K562 (cell line): ENCODE measurements around the gene JPT1. TPM values are rescaled to one million over a fixed set of nuclear protein-coding genes. Genes with fewer than 3 reads are reported as not detected.

Experiments
- ATAC-seq: fragments of 200-7000 bp; cut with Tn5 transposase; 3 replicates; pipeline ENCODE4 v1.9.1; 2020; ENCODE audit warnings: moderate library complexity
- BruUV-seq: library from RNA; stranded (reverse); fragments of 400-500 nt; replicated peaks from 2 replicates; lab custom pipeline; 2021; lab: Mats Ljungman, UMichigan
- CTCF ChIA-PET: fragments of 300-600 bp; formaldehyde crosslinking; extraction: SDS; loops from one replicate; lab custom pipeline; 2021; ENCODE audit warnings: low intra/inter-chr PET ratio; lab: Yijun Ruan, JAX
- POLR2A ChIA-PET: fragments of 300-600, 350-650 bp; sonication (Branson Sonifier 250); formaldehyde crosslinking; extraction: SDS; loops from one replicate; lab custom pipeline; 2021; ENCODE audit warnings: antibody characterized with exemption, inconsistent platforms; lab: Yijun Ruan, JAX
- DNase-seq, 4 experiments: peaks; one replicate each; pipeline versions ENCODE4 v3.0.0 to v3.0.0-alpha.2; 2011 to 2018; ENCODE audit warnings: low spot score in 3 of 4, mixed read lengths in 3 of 4; ENCODE audit errors: extremely low read depth in 1 of 4
- FAIRE-seq: peaks from 2 replicates; lab custom pipeline; 2011; peaks lifted over from hg19 to GRCh38; lab: Jason Lieb, UNC
- H2AFZ ChIP-seq: 2 replicates; pipeline ENCODE4 v1.6.0; 2011; ENCODE audit warnings: low read depth, low read length, control low read depth, inconsistent platforms
- H3K27ac ChIP-seq: fragments of 200-600 bp; 3 replicates; pipeline ENCODE4 v1.8.0; 2011; ENCODE audit warnings: low read depth, mild to moderate bottlenecking, control low read depth, inconsistent platforms, low read length, moderate library complexity, mixed read lengths; ENCODE audit errors: extremely low read depth
- H3K27me3 ChIP-seq, 2 experiments: fragments of 300-600 bp in 1 of 2; 2 replicates in 1 of 2; 3 replicates in 1 of 2; pipeline versions ENCODE4 v1.6.0 to v1.8.0; 2011; ENCODE audit warnings: inconsistent platforms in 2 of 2, low read length in 2 of 2, mild to moderate bottlenecking in 1 of 2, mixed read lengths in 1 of 2, moderate library complexity in 1 of 2; ENCODE audit not compliant: control insufficient read depth in 2 of 2, insufficient read depth in 2 of 2
- H3K36me3 ChIP-seq: fragments of 300-600 bp; 3 replicates; pipeline ENCODE4 v1.8.0; 2011; ENCODE audit warnings: mild to moderate bottlenecking, low read length, inconsistent platforms; ENCODE audit not compliant: control insufficient read depth, insufficient read depth
- H3K4me1 ChIP-seq, 2 experiments: fragments of 200-600 bp in 1 of 2; replicated peaks in 1 of 2; 2 replicates in 1 of 2; 3 replicates in 1 of 2; pipeline versions ENCODE4 v1.5.1 to v1.8.0; 2011; ENCODE audit warnings: inconsistent platforms in 2 of 2, low read length in 2 of 2, mild to moderate bottlenecking in 1 of 2, mixed read lengths in 1 of 2, moderate library complexity in 1 of 2; ENCODE audit not compliant: control insufficient read depth in 2 of 2, insufficient read depth in 2 of 2
- H3K4me2 ChIP-seq: 2 replicates; pipeline ENCODE4 v1.6.1; 2011; ENCODE audit warnings: low read length, control low read depth, inconsistent platforms, mixed read lengths; ENCODE audit not compliant: insufficient read depth
- H3K4me3 ChIP-seq: fragments of 200-600 bp; sonication (generic), shearing (Covaris generic); 2 replicates; pipeline ENCODE4 v1.5.1; 2016; ENCODE audit warnings: control low read depth, inconsistent platforms
- H3K79me2 ChIP-seq: fragments of 200-600 bp; 3 replicates; pipeline ENCODE4 v1.8.0; 2011; ENCODE audit warnings: low read length, inconsistent platforms; ENCODE audit not compliant: control insufficient read depth, insufficient read depth
- H3K9ac ChIP-seq, 2 experiments: 2 replicates each; pipeline versions ENCODE4 v1.6.0 to v1.6.1; 2011; ENCODE audit warnings: low read depth in 2 of 2, low read length in 2 of 2, control low read depth in 1 of 2, inconsistent platforms in 1 of 2, mild to moderate bottlenecking in 1 of 2, mixed read lengths in 1 of 2; ENCODE audit not compliant: insufficient read depth in 1 of 2
- H3K9me1 ChIP-seq: one replicate; pipeline ENCODE4 v1.6.0; 2011; ENCODE audit warnings: inconsistent platforms, mild to moderate bottlenecking, low read length, moderate library complexity; ENCODE audit not compliant: control insufficient read depth, insufficient read depth
- H3K9me3 ChIP-seq: replicated peaks from 2 replicates; pipeline ENCODE4 v1.5.1; 2011; ENCODE audit warnings: low read depth, low read length, inconsistent platforms; ENCODE audit not compliant: control insufficient read depth, insufficient read depth
- H4K20me1 ChIP-seq: replicated peaks from 2 replicates; pipeline ENCODE4 v1.6.1; 2011; ENCODE audit warnings: low read length, inconsistent platforms, mixed read lengths; ENCODE audit not compliant: control insufficient read depth, insufficient read depth
- CBX5 ChIP-seq: IDR thresholded peaks from 2 replicates; pipeline ENCODE4 v1.6.1; 2014; ENCODE audit warnings: low read depth, borderline replicate concordance
- CEBPG ChIP-seq, 3 experiments: fragments of 200-800 bp in 1 of 3; sonication (Bioruptor generic) in 1 of 3; sonication (generic) in 1 of 3; formaldehyde crosslinking in 1 of 3; IDR thresholded peaks in 2 of 3; conservative IDR thresholded peaks in 1 of 3; 2 replicates each; pipeline versions ENCODE4 v1.6.1 to v1.8.0; 2016 to 2022; ENCODE audit warnings: missing compliant biosample characterization in 2 of 3, missing genetic modification characterization in 2 of 3, mild to moderate bottlenecking in 1 of 3, missing genetic modification reagents in 1 of 3
- EWSR1 ChIP-seq: fragments of 450-650 bp; IDR thresholded peaks from 2 replicates; pipeline ENCODE4 v1.6.1; 2018; ENCODE audit warnings: borderline replicate concordance, mild to moderate bottlenecking, low read depth, moderate library complexity; ENCODE audit not compliant: partially characterized antibody
- KDM4B ChIP-seq, 2 experiments: fragments of 450-650 bp in 1 of 2; sonication (generic) in 1 of 2; IDR thresholded peaks; 2 replicates each; pipeline ENCODE4 v1.6.1; 2016 to 2017; ENCODE audit warnings: borderline replicate concordance in 2 of 2, antibody characterized with exemption in 1 of 2, low read depth in 1 of 2, mild to moderate bottlenecking in 1 of 2
- NKRF ChIP-seq: fragments of 450-650 bp; IDR thresholded peaks from 2 replicates; pipeline ENCODE4 v1.6.1; 2016; ENCODE audit warnings: borderline replicate concordance
- RUNX1 ChIP-seq: sonication (generic); IDR thresholded peaks from 2 replicates; pipeline ENCODE4 v1.6.1; 2016; ENCODE audit warnings: antibody characterized with exemption, low read depth
- SMARCA5 ChIP-seq: fragments of 450-650 bp; IDR thresholded peaks from 2 replicates; pipeline ENCODE4 v1.6.1; 2016
- XRCC3 ChIP-seq: fragments of 450-650 bp; IDR thresholded peaks from 2 replicates; pipeline ENCODE4 v1.6.1; 2017; ENCODE audit warnings: mild to moderate bottlenecking, moderate library complexity
- ZFP1 ChIP-seq: fragments of 450-650 bp; formaldehyde crosslinking; IDR thresholded peaks from 2 replicates; pipeline ENCODE4 v1.4.0; 2020; ENCODE audit warnings: mild to moderate bottlenecking, mixed read lengths
- ZNF512 ChIP-seq: IDR thresholded peaks from 2 replicates; pipeline ENCODE4 v1.6.1; 2016; ENCODE audit warnings: missing genetic modification characterization, missing compliant biosample characterization
- ZNF586 ChIP-seq: fragments of 450-650 bp; formaldehyde crosslinking; conservative IDR thresholded peaks from 2 replicates; pipeline ENCODE4 v1.4.0; 2020; ENCODE audit warnings: mild to moderate bottlenecking, moderate library complexity
- WGBS: fragments of 100-300 bp; shearing (Covaris generic); methylation state at CpG from one replicate; pipeline ENCODE4 v1.1.6; 2016; ENCODE audit warnings: low coverage, mixed read lengths; ENCODE audit not compliant: insufficient coverage; ENCODE audit errors: missing lambda C conversion rate; 5-methylcytosine and 5-hydroxymethylcytosine counted together
- in situ Hi-C: fragments of 300-500 bp; cut with MboI; formaldehyde crosslinking; loops from 4 replicates; pipeline ENCODE4 v1.15.0; 2018; ENCODE audit warnings: inconsistent platforms, mixed read lengths
- intact Hi-C: fragments of 100-400 bp; cut with micrococcal nuclease; formaldehyde crosslinking; loops from 2 replicates; pipeline ENCODE4 v1.14.2; 2022
- polyA plus RNA-seq, 8 experiments: library from polyadenylated mRNA; depleted of rRNA in 4 of 8; stranded (reverse) in 5 of 8; unstranded in 3 of 8; fragments of >200 nt; fragmentation: Nextera tagmentation in 2 of 8; fragmentation: Illumina TruSeq in 1 of 8; extraction: Ambion mirVana in 2 of 8; extraction: Trizol in 1 of 8; gene quantifications; 2 replicates each; pipeline versions ENCODE4 v1.2.1 to v1.2.3, GENCODE V29; 2011 to 2014; ENCODE audit warnings: inconsistent platforms in 1 of 8, missing spikeins in 1 of 8
- total RNA-seq, 7 experiments: library from RNA; depleted of rRNA in 6 of 7; stranded (reverse); fragments of >200 nt in 6 of 7; fragmentation: Illumina TruSeq in 2 of 7; extraction: Trizol in 2 of 7; gene quantifications; 2 replicates each; pipeline versions ENCODE4 v1.2.1 to v1.2.3, GENCODE V29; 2011 to 2021; ENCODE audit warnings: low replicate concordance in 1 of 7

Gene JPT1
- total and polyA plus RNA-seq, 9 of the 15 experiments (the other 6 are each of a cell fraction or from before 2014, with no cell fraction given), result 56.7 to 292 (median 144) TPM

DNA sequence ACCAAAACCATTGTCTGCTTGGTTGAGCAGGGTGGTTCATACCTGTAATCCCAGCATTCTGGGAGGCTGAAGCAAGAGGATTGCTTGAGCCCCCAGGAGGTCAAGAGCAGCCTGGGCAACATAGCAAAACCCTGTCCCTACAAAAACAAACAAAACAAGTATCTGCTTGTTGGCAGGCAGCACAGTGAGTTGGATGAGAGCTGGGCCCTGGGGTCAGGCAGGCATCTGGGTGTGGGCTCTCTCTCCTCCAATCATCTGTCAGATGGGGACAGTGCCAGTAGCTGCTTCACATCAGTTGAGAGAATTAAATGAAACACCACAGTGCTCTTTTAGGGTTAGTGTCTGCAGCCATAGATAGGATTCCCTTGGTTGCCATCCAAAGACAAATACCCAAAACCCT lies 38.8 kb downstream of the JPT1 start:
- POLR2A ChIA-PET, result interaction anchor here (1.1 to 2.8 kb wide), 9 partner anchors 8 to 56 kb away, joined by 3 to 28 read pairs (median 9); partner anchors contain the start of gene NT5C

DNA sequence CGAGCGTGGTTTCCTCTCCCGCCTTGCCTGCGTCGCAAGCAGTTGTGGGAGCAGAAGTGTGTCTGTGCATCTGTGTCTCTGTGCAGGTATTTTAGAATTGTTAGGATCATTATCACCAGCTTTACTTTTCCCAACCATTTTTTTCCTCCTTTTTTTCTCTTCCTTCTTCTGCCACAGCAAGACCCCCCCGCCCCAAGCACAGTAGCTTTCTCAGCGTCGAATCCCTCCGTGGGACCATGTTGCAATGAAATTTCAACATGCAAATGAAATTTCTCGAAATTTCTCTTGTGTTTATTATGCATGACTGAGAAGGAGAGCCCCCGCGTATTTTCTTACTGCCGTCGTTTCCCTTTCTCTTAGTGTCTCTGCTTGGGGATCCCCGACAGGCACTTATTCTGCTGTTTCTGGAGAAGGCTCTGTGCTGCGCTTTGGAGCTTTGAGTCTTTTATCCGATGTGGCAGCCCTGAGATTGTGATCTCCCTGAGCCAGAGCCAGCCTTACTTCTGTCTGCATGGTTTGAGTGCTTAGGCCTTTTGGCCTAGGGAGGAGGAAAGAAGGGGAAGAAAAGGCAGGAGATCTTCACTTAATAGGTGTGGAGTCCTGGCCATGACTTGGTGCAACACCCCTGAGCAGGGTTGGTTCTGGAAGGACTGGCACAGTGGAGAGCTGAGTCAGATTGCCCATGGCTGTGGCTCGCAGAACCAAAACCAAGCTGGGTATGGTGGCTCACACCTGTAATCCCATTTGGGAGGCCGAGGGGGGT lies 39.6 kb downstream of the JPT1 start:
- peak overlapping the region; percentile 33 for H3K4me3 ChIP-seq
- peak overlapping the region; percentile 79 for H3K27ac ChIP-seq
- H3K9ac ChIP-seq, result peak overlapping the region; percentile 72 to 94
- peaks cover 36% of the 10 kb centered on the region for H3K79me2 ChIP-seq
- WGBS, result 42% methylated on average over 18 of the region's 19 CpGs
- no peaks in the 10 kb centered on the region for H3K9me1 ChIP-seq
- no peaks in the 10 kb centered on the region for H3K9me3 ChIP-seq
- peaks cover 10 to 27% of the 10 kb centered on the region in 2 experiments for H3K4me1 ChIP-seq
- ChIA-PET POLR2A (interaction anchor here (0.6 to 2.8 kb wide), 31 partner anchors 9 to 146 kb away, joined by 3 to 28 read pairs (median 4); partner anchors contain the start of genes JPT1, KCTD2, NT5C and NUP85), CTCF (interaction anchor here (1.6 to 3.4 kb wide), 4 partner anchors 16 to 87 kb away, joined by 5 to 33 read pairs (median 12); no protein-coding TSS in a partner anchor)
- ATAC-seq (no peak), FAIRE-seq (peak; percentile 42), DNase-seq (no peak)
- peak overlapping the region; percentile 74 for H3K4me2 ChIP-seq
- BruUV-seq, result no TSS peak
- H3K27me3 ChIP-seq, result no peaks in the 10 kb centered on the region
- intact Hi-C loops (loop anchor here (1.0 to 5.0 kb wide), 5 partner anchors 58 to 152 kb away; no protein-coding TSS in a partner anchor), in situ Hi-C loops (loop anchor here (5.0 to 10.0 kb wide), 3 partner anchors 52 to 300 kb away; no protein-coding TSS in a partner anchor)
- peak overlapping the region; percentile 89 for H2AFZ ChIP-seq
- H4K20me1 ChIP-seq, result no peaks in the 10 kb centered on the region
- H3K36me3 ChIP-seq, result peaks cover 33% of the 10 kb centered on the region; the same call in 2 of the 3 replicates
- TF ChIP-seq CEBPG (CRISPR knock-in tag; IDR thresholded peaks at IDR 0.05) (0 out of 2 replicates have a peak, but pooled peaks have one; percentile 33), CEBPG (tag; conservative IDR thresholded peaks at IDR 0.05 in 1 of 2, IDR thresholded peaks at IDR 0.05 in 1 of 2) (no peak), ZNF512 (tag) (peak; percentile 86), ZFP1 (no peak), RUNX1 (0 out of 2 replicates have a peak, but pooled peaks have one; percentile 48), NKRF (0 out of 2 replicates have a peak, but pooled peaks have one; percentile 3)

More for the DNA sequence above, 38.8 kb downstream of the JPT1 start:
- BruUV-seq, result no TSS peak
- DNase-seq (no peak), FAIRE-seq (no peak), ATAC-seq (no peak)
- TF ChIP-seq CBX5, result no peak
- TF ChIP-seq ZNF586, result no peak
- TF ChIP-seq KDM4B (IDR thresholded peaks at IDR 0.05; ENCODE audit: borderline replicate concordance in 2 of 2, low read depth in 1 of 2), result no peak
- no peak for TF ChIP-seq XRCC3
- TF ChIP-seq EWSR1, result no peak
- no peak for TF ChIP-seq SMARCA5
- Histone ChIP-seq H3K9me1 (no peaks in the 10 kb centered on the region), H3K27me3 (no peaks in the 10 kb centered on the region), H3K27ac (no peak overlapping the region), H3K9ac (no peak overlapping the region; a peak in 1 of 4 replicates), H3K9me3 (no peaks in the 10 kb centered on the region), H3K36me3 (peaks cover 33% of the 10 kb centered on the region; the same call in 2 of the 3 replicates), H3K4me3 (no peak overlapping the region), H2AFZ (no peak overlapping the region), H3K4me1 (peaks cover 10 to 21% of the 10 kb centered on the region in 2 experiments), H3K4me2 (no peak overlapping the region), H3K79me2 (peaks cover 28% of the 10 kb centered on the region), H4K20me1 (no peaks in the 10 kb centered on the region)
- in situ Hi-C loops (loop anchor here (10.0 kb wide), 1 partner anchor 299 kb away; no protein-coding TSS in a partner anchor), intact Hi-C loops (no loop called here)
- CTCF ChIA-PET, result interaction anchor here (0.6 to 3.4 kb wide), 3 partner anchors 15 to 86 kb away, joined by 3 to 33 read pairs (median 5); no protein-coding TSS in a partner anchor
